IPS-15b (cell line): ENCODE results near the gene PITRM1.
"Not testable (repeated sequence)": the region's sequence is repeated elsewhere in the genome, so short reads cannot be mapped to it uniquely, and the experiment has no call there.

Experiments used
- H3K27me3 ChIP-seq: one replicate; pipeline ENCODE4 v1.6.1; 2013; ENCODE audit warnings: low read length; ENCODE audit not compliant: control insufficient read depth, insufficient read depth
- H3K36me3 ChIP-seq: one replicate; pipeline ENCODE4 v1.6.1; 2013; ENCODE audit warnings: low read length; ENCODE audit not compliant: control insufficient read depth, insufficient read depth
- H3K4me1 ChIP-seq: one replicate; pipeline ENCODE4 v1.6.1; 2013; ENCODE audit warnings: mild to moderate bottlenecking, low read length; ENCODE audit not compliant: control insufficient read depth, insufficient read depth
- H3K4me3 ChIP-seq: one replicate; pipeline ENCODE4 v1.5.1; 2013; ENCODE audit warnings: low read depth, low read length
- H3K9ac ChIP-seq: one replicate; pipeline ENCODE4 v1.6.1; 2013; ENCODE audit warnings: low read depth, mild to moderate bottlenecking, low read length
- H3K9me3 ChIP-seq: one replicate; pipeline ENCODE4 v1.6.1; 2013; ENCODE audit warnings: mild to moderate bottlenecking, low read length; ENCODE audit not compliant: control insufficient read depth, insufficient read depth

Gene PITRM1

GRCh38 chr10:3173171-3173878, 743 bp upstream of the PITRM1 start:
- H3K9me3 ChIP-seq = no peaks in the 10 kb centered on the region
- peaks cover 3% of the 10 kb centered on the region for H3K36me3 ChIP-seq
- H3K9ac ChIP-seq = peak overlapping the region; percentile 65
- no peaks in the 10 kb centered on the region for H3K4me1 ChIP-seq
- H3K27me3 ChIP-seq = no peaks in the 10 kb centered on the region
- peak overlapping the region; percentile 42 for H3K4me3 ChIP-seq

- Histone ChIP-seq H3K36me3 (peaks cover 6% of the 10 kb centered on the region), H3K27me3 (no peaks in the 10 kb centered on the region), H3K9me3 (no peaks in the 10 kb centered on the region), H3K4me3 (peak overlapping the region; percentile 73), H3K4me1 (no peaks in the 10 kb centered on the region), H3K9ac (peak overlapping the region; percentile 60)
These were observed 519 bp downstream of the PITRM1 start for GRCh38 chr10:3172081-3172445.

GRCh38 chr10:3171488-3171887, 1.1 kb downstream of the PITRM1 start:
- H3K9me3 ChIP-seq, H3K9ac ChIP-seq, H3K4me1 ChIP-seq, H3K36me3 ChIP-seq, H3K27me3 ChIP-seq: not testable (repeated sequence)
- peak overlapping the region; percentile 73 for H3K4me3 ChIP-seq

- no peak overlapping the region for H3K4me3 ChIP-seq
- no peak overlapping the region for H3K9ac ChIP-seq
- H3K9me3 ChIP-seq = no peaks in the 10 kb centered on the region
- no peaks in the 10 kb centered on the region for H3K27me3 ChIP-seq
- peaks cover 9% of the 10 kb centered on the region for H3K36me3 ChIP-seq
- no peaks in the 10 kb centered on the region for H3K4me1 ChIP-seq
These were observed 2.9 kb downstream of the PITRM1 start for GRCh38 chr10:3169673-3170072.

GRCh38 chr10:3169271-3169670, 3.3 kb downstream of the PITRM1 start:
- H3K36me3 ChIP-seq = peaks cover 10% of the 10 kb centered on the region
- H3K4me1 ChIP-seq = no peaks in the 10 kb centered on the region
- H3K9ac ChIP-seq = no peak overlapping the region
- no peaks in the 10 kb centered on the region for H3K27me3 ChIP-seq
- H3K4me3 ChIP-seq = no peak overlapping the region
- no peaks in the 10 kb centered on the region for H3K9me3 ChIP-seq

GRCh38 chr10:3167611-3168330, 4.8 kb downstream of the PITRM1 start:
- Histone ChIP-seq H3K36me3 (peaks cover 18% of the 10 kb centered on the region), H3K27me3 (no peaks in the 10 kb centered on the region), H3K4me1 (no peaks in the 10 kb centered on the region), H3K4me3 (no peak overlapping the region), H3K9ac (no peak overlapping the region), H3K9me3 (no peaks in the 10 kb centered on the region)

GRCh38 chr10:3166496-3167290, 5.9 kb downstream of the PITRM1 start:
- peaks cover 18% of the 10 kb centered on the region for H3K36me3 ChIP-seq
- H3K9me3 ChIP-seq = no peaks in the 10 kb centered on the region
- H3K4me3 ChIP-seq = no peak overlapping the region
- no peak overlapping the region for H3K9ac ChIP-seq
- no peaks in the 10 kb centered on the region for H3K4me1 ChIP-seq
- no peaks in the 10 kb centered on the region for H3K27me3 ChIP-seq

GRCh38 chr10:3165196-3165595, 7.4 kb downstream of the PITRM1 start:
- H3K36me3 ChIP-seq = peaks cover 18% of the 10 kb centered on the region
- no peaks in the 10 kb centered on the region for H3K4me1 ChIP-seq
- no peak overlapping the region for H3K4me3 ChIP-seq
- H3K9me3 ChIP-seq = no peaks in the 10 kb centered on the region
- no peak overlapping the region for H3K9ac ChIP-seq
- H3K27me3 ChIP-seq = no peaks in the 10 kb centered on the region

- no peak overlapping the region for H3K9ac ChIP-seq
These were observed 8.7 kb downstream of the PITRM1 start for GRCh38 chr10:3163879-3164278.

GRCh38 chr10:3162533-3162932, 10.0 kb downstream of the PITRM1 start:
- Histone ChIP-seq H3K27me3 (no peaks in the 10 kb centered on the region), H3K4me1 (no peaks in the 10 kb centered on the region), H3K36me3 (peaks cover 21% of the 10 kb centered on the region), H3K9ac (no peak overlapping the region), H3K4me3 (no peak overlapping the region), H3K9me3 (no peaks in the 10 kb centered on the region)

More at GRCh38 chr10:3163879-3164278, 8.7 kb downstream of the PITRM1 start:
- H3K4me1 ChIP-seq = no peaks in the 10 kb centered on the region
- H3K4me3 ChIP-seq = no peak overlapping the region
- H3K36me3 ChIP-seq = peaks cover 16% of the 10 kb centered on the region
- no peaks in the 10 kb centered on the region for H3K9me3 ChIP-seq
- H3K27me3 ChIP-seq = no peaks in the 10 kb centered on the region

GRCh38 chr10:3159152-3159551, 13.4 kb downstream of the PITRM1 start:
- no peaks in the 10 kb centered on the region for H3K4me1 ChIP-seq
- no peaks in the 10 kb centered on the region for H3K9me3 ChIP-seq
- no peak overlapping the region for H3K9ac ChIP-seq
- peaks cover 23% of the 10 kb centered on the region for H3K36me3 ChIP-seq
- H3K27me3 ChIP-seq = no peaks in the 10 kb centered on the region
- H3K4me3 ChIP-seq = no peak overlapping the region
